Natural killer cell (primary cell): ENCODE data around the gene OR2C1. TPM values are rescaled to one million over a fixed set of nuclear protein-coding genes. Genes with fewer than 3 reads are reported as not detected.

ENCODE experiments used
- ATAC-seq, 3 donors: fragments of 150-1000 bp in 2 of 3; fragments of 200-7000 bp in 1 of 3; cut with Tn5 transposase; 1 replicate in 1 of 3; 2 replicates in 2 of 3; pipeline ENCODE4 v1.10.0; 2021; ENCODE audit warnings: mild to moderate bottlenecking in 2 of 3, moderate library complexity in 2 of 3
- DNase-seq, 2 donors: peaks; one replicate each; pipeline versions ENCODE4 v3.0.0 to v3.0.0-alpha.2; 2013 to 2021; ENCODE audit warnings: mixed read lengths in 1 of 2
- H3K27ac ChIP-seq: one replicate; pipeline ENCODE4 v1.5.1; 2013; ENCODE audit warnings: mild to moderate bottlenecking, low read length
- H3K27me3 ChIP-seq: one replicate; pipeline ENCODE4 v1.6.1; 2013; ENCODE audit warnings: low read length; ENCODE audit not compliant: control insufficient read depth, insufficient read depth
- H3K36me3 ChIP-seq: one replicate; pipeline ENCODE4 v1.6.1; 2013; ENCODE audit warnings: low read length; ENCODE audit not compliant: control insufficient read depth, insufficient read depth
- H3K4me1 ChIP-seq: one replicate; pipeline ENCODE4 v1.6.1; 2013; ENCODE audit warnings: low read length; ENCODE audit not compliant: control insufficient read depth, insufficient read depth
- H3K4me3 ChIP-seq: one replicate; pipeline ENCODE4 v1.5.1; 2013; ENCODE audit warnings: low read length
- H3K9me3 ChIP-seq: one replicate; pipeline ENCODE4 v1.6.1; 2013; ENCODE audit warnings: low read length; ENCODE audit not compliant: control insufficient read depth, insufficient read depth
- H3K27ac Mint-ChIP-seq, 2 donors: one replicate each; pipeline ENCODE4 v1.8.0; 2022; ENCODE audit warnings: mild to moderate bottlenecking in 2 of 2, mixed read lengths in 2 of 2, moderate library complexity in 1 of 2
- H3K27me3 Mint-ChIP-seq, 2 donors: one replicate each; pipeline ENCODE4 v1.8.0; 2022; ENCODE audit warnings: low read depth in 2 of 2, mixed read lengths in 2 of 2
- H3K36me3 Mint-ChIP-seq: one replicate; pipeline ENCODE4 v1.8.0; 2022; ENCODE audit warnings: mixed read lengths
- H3K4me1 Mint-ChIP-seq, 2 donors: one replicate each; pipeline ENCODE4 v1.8.0; 2022; ENCODE audit warnings: mixed read lengths in 2 of 2
- H3K4me3 Mint-ChIP-seq: one replicate; pipeline ENCODE4 v1.8.0; 2022; ENCODE audit warnings: mild to moderate bottlenecking, moderate library complexity, mixed read lengths
- H3K9me3 Mint-ChIP-seq, 2 donors: one replicate each; pipeline ENCODE4 v1.8.0; 2022; ENCODE audit warnings: mixed read lengths in 2 of 2
- WGBS: methylation state at CpG from one replicate; pipeline ENCODE4 v1.1.7; 2013; ENCODE audit warnings: missing lambda C conversion rate; ENCODE audit not compliant: insufficient coverage; 5-methylcytosine and 5-hydroxymethylcytosine counted together
- intact Hi-C: fragments of 100-400 bp; cut with micrococcal nuclease; formaldehyde crosslinking; loops from one replicate; pipeline ENCODE4 v1.14.2; 2022
- total RNA-seq, 4 donors: library from RNA; stranded (reverse); fragments of 120-200 nt in 1 of 4; gene quantifications; one replicate each; pipeline versions ENCODE4 v1.2.3 to v1.2.4, GENCODE V29; 2013 to 2022
- TF ChIP-seq, protein P1 (sequence below): fragments of 200-600 bp; IDR thresholded peaks from one replicate; pipeline ENCODE4 v1.8.0; 2022; ENCODE audit warnings: antibody characterized with exemption

OR2C1 gene
- total RNA-seq, 3 donors from 2014 or later (not counting 1 experiment from before 2014, with no cell fraction given): not detected

DNA sequence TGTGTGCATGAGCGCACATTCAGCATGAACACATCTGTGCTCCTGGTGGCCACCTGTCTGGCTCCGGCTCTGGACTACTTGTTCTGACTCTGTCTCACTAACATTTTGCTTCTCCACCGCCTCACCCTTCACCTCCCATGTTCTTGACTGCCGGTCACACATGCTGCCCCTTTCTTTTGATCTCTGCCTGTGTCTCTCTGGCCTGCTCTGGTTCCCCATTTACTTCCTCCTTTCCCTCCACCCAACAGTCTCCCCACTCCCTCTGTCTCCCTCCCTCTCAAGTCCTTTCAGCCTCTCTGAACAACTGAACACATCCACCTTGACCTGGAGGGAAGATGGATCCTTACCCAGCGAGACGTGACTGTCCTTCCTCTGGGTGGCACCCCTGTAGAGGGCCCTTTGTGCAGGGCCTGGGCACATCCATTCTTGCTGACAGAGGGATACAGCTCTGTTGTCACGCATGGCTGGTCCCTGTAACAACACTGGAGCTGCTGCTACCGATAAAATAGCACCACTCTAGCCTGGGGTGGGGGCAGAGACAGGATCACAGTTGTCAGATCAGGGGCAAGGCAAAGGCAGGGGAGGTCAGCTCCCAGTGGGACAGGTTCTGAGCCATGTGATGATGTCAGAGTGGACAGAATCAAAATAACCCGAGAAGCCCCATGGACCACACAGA, 34.1 kb downstream of the OR2C1 start:
- Mint-ChIP-seq H3K4me3 (no peak overlapping the region), H3K27ac (no peak overlapping the region), H3K27me3 (no peaks in the 10 kb centered on the region), H3K36me3 (peaks cover 33% of the 10 kb centered on the region), H3K4me1 (peaks cover 14 to 19% of the 10 kb centered on the region in 2 donors), H3K9me3 (peaks cover 4 to 8% of the 10 kb centered on the region in 2 donors)
- 83% methylated on average over 9 of the region's 9 CpGs for WGBS
- Histone ChIP-seq H3K27me3 (no peaks in the 10 kb centered on the region), H3K36me3 (peaks cover 54% of the 10 kb centered on the region), H3K4me3 (no peak overlapping the region), H3K27ac (no peak overlapping the region), H3K9me3 (peaks cover 32% of the 10 kb centered on the region), H3K4me1 (no peaks in the 10 kb centered on the region)
- intact Hi-C loops: no loop called here
- TF ChIP-seq, protein P1, sequence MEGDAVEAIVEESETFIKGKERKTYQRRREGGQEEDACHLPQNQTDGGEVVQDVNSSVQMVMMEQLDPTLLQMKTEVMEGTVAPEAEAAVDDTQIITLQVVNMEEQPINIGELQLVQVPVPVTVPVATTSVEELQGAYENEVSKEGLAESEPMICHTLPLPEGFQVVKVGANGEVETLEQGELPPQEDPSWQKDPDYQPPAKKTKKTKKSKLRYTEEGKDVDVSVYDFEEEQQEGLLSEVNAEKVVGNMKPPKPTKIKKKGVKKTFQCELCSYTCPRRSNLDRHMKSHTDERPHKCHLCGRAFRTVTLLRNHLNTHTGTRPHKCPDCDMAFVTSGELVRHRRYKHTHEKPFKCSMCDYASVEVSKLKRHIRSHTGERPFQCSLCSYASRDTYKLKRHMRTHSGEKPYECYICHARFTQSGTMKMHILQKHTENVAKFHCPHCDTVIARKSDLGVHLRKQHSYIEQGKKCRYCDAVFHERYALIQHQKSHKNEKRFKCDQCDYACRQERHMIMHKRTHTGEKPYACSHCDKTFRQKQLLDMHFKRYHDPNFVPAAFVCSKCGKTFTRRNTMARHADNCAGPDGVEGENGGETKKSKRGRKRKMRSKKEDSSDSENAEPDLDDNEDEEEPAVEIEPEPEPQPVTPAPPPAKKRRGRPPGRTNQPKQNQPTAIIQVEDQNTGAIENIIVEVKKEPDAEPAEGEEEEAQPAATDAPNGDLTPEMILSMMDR: no peak
- DNase-seq: no peak
- no peak for ATAC-seq

DNA sequence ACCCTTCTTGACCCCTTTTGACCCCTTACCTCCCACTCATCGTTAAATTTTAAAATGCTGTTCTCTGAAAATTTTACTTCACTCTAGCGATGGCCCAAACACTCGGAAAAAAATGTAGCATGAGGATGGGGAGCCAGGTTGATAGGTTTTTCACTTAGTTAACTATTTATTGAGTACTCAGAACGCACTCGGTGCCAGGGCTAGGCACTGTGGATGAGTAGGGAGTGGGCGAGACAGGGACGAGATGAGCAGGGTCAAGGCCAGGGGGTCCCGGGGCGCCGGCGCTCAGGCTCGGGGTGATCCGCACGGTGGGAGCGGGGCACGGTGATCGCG, 44.7 kb downstream of the OR2C1 start:
- no peaks in the 10 kb centered on the region for H3K27me3 ChIP-seq
- H3K27ac ChIP-seq: peak overlapping the region; percentile 74
- WGBS: 0% methylated on average over 18 of the region's 18 CpGs
- no peaks in the 10 kb centered on the region for H3K9me3 ChIP-seq
- Mint-ChIP-seq H3K36me3 (peaks cover 24% of the 10 kb centered on the region), H3K9me3 (peaks cover 0 to 3% of the 10 kb centered on the region in 2 donors), H3K27ac (peak overlapping the region; percentile 87 to 90), H3K4me3 (peak overlapping the region; percentile 95), H3K27me3 (no peaks in the 10 kb centered on the region), H3K4me1 (peaks cover 45 to 52% of the 10 kb centered on the region in 2 donors)
- intact Hi-C loops: no loop called here
- DNase-seq (no peak), ATAC-seq (peak in 1 of 3 donors; percentile 28)
- peak overlapping the region; percentile 68 for H3K4me3 ChIP-seq
- TF ChIP-seq, protein P1: no peak
- H3K36me3 ChIP-seq: peaks cover 19% of the 10 kb centered on the region
- peaks cover 19% of the 10 kb centered on the region for H3K4me1 ChIP-seq

DNA sequence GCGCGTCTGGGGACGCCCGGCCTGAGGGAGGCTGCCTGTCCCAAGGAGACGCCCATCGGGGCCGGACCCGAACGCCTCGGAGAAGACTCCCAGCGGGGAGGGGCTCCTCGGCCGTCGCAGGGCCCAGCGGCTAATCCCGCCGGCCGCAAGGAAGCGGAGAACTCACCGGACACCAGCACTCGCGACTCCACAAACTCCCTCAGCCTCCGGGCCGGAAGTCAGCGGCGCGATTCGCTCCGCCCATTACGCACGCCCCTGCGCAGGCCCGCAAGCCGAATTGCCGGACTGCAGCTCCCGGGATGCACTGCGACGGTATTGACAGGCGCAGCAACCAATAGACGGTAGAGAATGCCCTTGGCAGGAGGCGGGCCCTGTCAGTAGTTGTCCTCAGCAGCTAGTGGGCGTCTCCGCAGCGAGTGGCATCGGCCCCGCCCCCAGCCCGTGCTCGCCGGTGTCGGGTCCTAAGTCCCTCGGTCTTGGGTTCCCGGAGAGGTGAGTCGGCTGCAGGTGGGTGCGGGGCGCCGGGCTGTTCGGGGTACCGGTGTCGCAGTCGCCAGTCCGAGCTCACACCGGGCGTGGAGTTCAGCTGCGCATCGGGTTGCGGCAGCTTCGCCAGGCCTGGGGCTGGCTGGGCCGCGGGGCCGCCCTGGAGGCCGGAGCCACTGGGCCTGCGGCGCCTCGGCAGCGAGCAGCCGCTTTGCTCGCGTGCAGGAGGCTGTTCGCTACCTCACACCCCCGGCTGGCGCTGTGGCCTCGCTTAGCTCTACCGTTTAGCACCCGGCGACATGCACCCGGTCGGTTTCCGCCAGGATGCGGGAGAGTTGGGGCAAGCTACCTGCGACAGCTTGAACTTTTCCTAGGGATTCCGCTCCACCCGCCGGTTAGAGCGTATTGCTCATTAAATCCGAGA, 45.3 kb downstream of the OR2C1 start, which contains the start of the genes ZNF174 and ZSCAN32:
ZNF174 (plus strand) TSS at position 437 of the 910 bp plus-strand sequence. CDS start 790 bp downstream, outside the sequence.
ZSCAN32 (minus strand) TSS at position 226 of the 910 bp plus-strand sequence. CDS start 3,447 bp downstream, outside the sequence.
- Mint-ChIP-seq H3K9me3 (peaks cover 0 to 4% of the 10 kb centered on the region in 2 donors), H3K27ac (peak within 1 kb of the TSS; percentile 87 to 90), H3K4me1 (peaks cover 41 to 48% of the 10 kb centered on the region in 2 donors), H3K27me3 (no peaks in the 10 kb centered on the region), H3K4me3 (peak within 1 kb of the TSS; percentile 95), H3K36me3 (peaks cover 24% of the 10 kb centered on the region)
- TF ChIP-seq, protein P1: no peak
- peak; percentile 96 to 99 (median 97) for ATAC-seq
- peaks cover 20% of the 10 kb centered on the region for H3K36me3 ChIP-seq
- H3K9me3 ChIP-seq: no peaks in the 10 kb centered on the region
- H3K27me3 ChIP-seq: no peaks in the 10 kb centered on the region
- H3K4me3 ChIP-seq: peak within 1 kb of the TSS; percentile 68
- intact Hi-C loops: loop anchor here (1.0 kb wide), 3 partner anchors 56 to 118 kb away; partner anchors contain the start of gene ZNF263
- WGBS: under 1% methylated on average over 94 of the region's 95 CpGs
- peaks cover 19% of the 10 kb centered on the region for H3K4me1 ChIP-seq
- peak within 1 kb of the TSS; percentile 74 for H3K27ac ChIP-seq
- peak; percentile 98 to 99 for DNase-seq
